Body of pancreas (tissue), 4 donors: ENCODE results near the gene IPPK. TPM values are rescaled to one million over a fixed set of nuclear protein-coding genes. Genes with fewer than 3 reads are reported as not detected.

ENCODE experiments used
- ATAC-seq: fragments of 150-250 bp; one replicate; pipeline ENCODE4 v1.9.1; 2016
- DNase-seq, 4 donors: peaks; one replicate each; pipeline ENCODE4 v3.0.0-alpha.2; 2019
- H3K27ac ChIP-seq, 4 donors: fragments of 200-600 bp; sonication (generic); 1 replicate in 3 of 4; 2 replicates in 1 of 4; pipeline versions ENCODE4 v1.5.1 to v1.6.1; 2016 to 2019; ENCODE audit warnings: mild to moderate bottlenecking in 1 of 4, mixed read lengths in 1 of 4, moderate library complexity in 1 of 4
- H3K27me3 ChIP-seq, 2 donors: fragments of 200-600 bp; sonication (generic); one replicate each; pipeline ENCODE4 v1.6.0; 2016; ENCODE audit warnings: mild to moderate bottlenecking in 1 of 2
- H3K36me3 ChIP-seq, 2 donors: fragments of 200-600 bp; sonication (generic); replicated peaks in 1 of 2; 2 replicates each; pipeline ENCODE4 v1.5.1; 2016; ENCODE audit warnings: low read depth in 2 of 2; ENCODE audit not compliant: insufficient read depth in 1 of 2
- H3K4me1 ChIP-seq: fragments of 200-600 bp; sonication (generic); one replicate; pipeline ENCODE4 v1.6.0; 2016
- H3K4me3 ChIP-seq, 2 donors: fragments of 200-600 bp; sonication (generic); 1 replicate in 1 of 2; 2 replicates in 1 of 2; pipeline ENCODE4 v1.5.1; 2016 to 2019
- H3K9me3 ChIP-seq, 3 donors: fragments of 200-600 bp; sonication (generic); 1 replicate in 2 of 3; 2 replicates in 1 of 3; pipeline ENCODE4 v1.5.1; 2016
- CTCF ChIP-seq, 7 experiments: fragments of 450-650 bp in 4 of 7; fragments of 200-600 bp in 3 of 7; sonication (generic) in 3 of 7; IDR thresholded peaks; one replicate each; pipeline ENCODE4 v1.5.1; 2016 to 2019; ENCODE audit warnings: antibody characterized with exemption in 7 of 7
- POLR2A ChIP-seq, 3 donors: fragments of 450-650 bp; IDR thresholded peaks; one replicate each; pipeline ENCODE4 v1.6.1; 2016; ENCODE audit warnings: antibody characterized with exemption in 3 of 3, mild to moderate bottlenecking in 2 of 3
- WGBS, 2 donors: methylation state at CpG; one replicate each; pipeline ENCODE4 v1.1.5; 2017; 5-methylcytosine and 5-hydroxymethylcytosine counted together
- intact Hi-C: fragments of 100-400 bp; cut with DNase I; formaldehyde crosslinking; loops from one replicate; pipeline ENCODE4 v1.15.1; 2023
- total RNA-seq, 2 donors: library from RNA; depleted of rRNA; stranded (reverse); fragments of >200 nt; gene quantifications; one replicate each; pipeline ENCODE4 v1.1.0, GENCODE V29; 2016

IPPK gene
- total RNA-seq = 1 to 10 TPM; 2.9 to 6.3 TPM

GRCh38 chr9:92669890-92670708 is at the start of gene IPPK:
Gene IPPK, minus strand, starts transcription at chr9:92670131. Its CDS starts 143 bp downstream, at chr9:92669988.
- Histone ChIP-seq H3K4me1 (peaks cover 39% of the 10 kb centered on the region), H3K27me3 (no peaks in the 10 kb centered on the region), H3K27ac (peak within 1 kb of the TSS; percentile 55 to 86 (median 72)), H3K36me3 (no peaks in the 10 kb centered on the region), H3K4me3 (peak within 1 kb of the TSS; percentile 93 to 99), H3K9me3 (no peaks in the 10 kb centered on the region)
- WGBS, 2 donors = 0 to 1% methylated on average over 14 to 75 of the region's 75 CpGs
- intact Hi-C loops = no loop called here
- TF ChIP-seq POLR2A (IDR thresholded peaks at IDR 0.05) (peak; percentile 43 to 87 (median 79)), CTCF (IDR thresholded peaks at IDR 0.05) (peak in 1 of 7 experiments; percentile 19)
- DNase-seq (peak; percentile 97 to 99 (median 98)), ATAC-seq (peak; percentile 98)

GRCh38 chr9:92719028-92719647 is 49.2 kb upstream of the IPPK start:
- H3K9me3 ChIP-seq = no peaks in the 10 kb centered on the region
- no peak for ATAC-seq
- no peak overlapping the region for H3K27ac ChIP-seq
- intact Hi-C loops = loop anchor here (5.0 kb wide), 1 partner anchor 68 kb away; no protein-coding TSS in a partner anchor
- peaks cover 24 to 46% of the 10 kb centered on the region in 2 donors for H3K36me3 ChIP-seq
- peak in 1 of 4 donors; percentile 8 for DNase-seq
- no peaks in the 10 kb centered on the region for H3K27me3 ChIP-seq
- 89 to 94% methylated on average over 18 to 34 of the region's 34 CpGs for WGBS, 2 donors
- H3K4me3 ChIP-seq = no peak overlapping the region
- TF ChIP-seq CTCF (IDR thresholded peaks at IDR 0.05) (no peak), POLR2A (IDR thresholded peaks at IDR 0.05) (no peak)
- H3K4me1 ChIP-seq = no peaks in the 10 kb centered on the region

- H3K27me3 ChIP-seq = no peaks in the 10 kb centered on the region
- no peak for TF ChIP-seq POLR2A (IDR thresholded peaks at IDR 0.05)
- no peak for TF ChIP-seq CTCF (IDR thresholded peaks at IDR 0.05)
- no peak overlapping the region for H3K4me3 ChIP-seq
- H3K27ac ChIP-seq = no peak overlapping the region
- intact Hi-C loops = loop anchor here (5.0 kb wide), 1 partner anchor 69 kb away; no protein-coding TSS in a partner anchor
- ATAC-seq (no peak), DNase-seq (peak in 1 of 4 donors; percentile 5)
- H3K36me3 ChIP-seq = peaks cover 24 to 53% of the 10 kb centered on the region in 2 donors
- no peaks in the 10 kb centered on the region for H3K4me1 ChIP-seq
- 87 to 91% methylated on average over 7 to 40 of the region's 40 CpGs for WGBS, 2 donors
- no peaks in the 10 kb centered on the region for H3K9me3 ChIP-seq
These were observed 48.4 kb upstream of the IPPK start for GRCh38 chr9:92718086-92719001.

GRCh38 chr9:92717201-92718085 is 47.5 kb upstream of the IPPK start:
- intact Hi-C loops = loop anchor here (5.0 kb wide), 1 partner anchor 70 kb away; no protein-coding TSS in a partner anchor
- Histone ChIP-seq H3K27ac (no peak overlapping the region), H3K27me3 (no peaks in the 10 kb centered on the region), H3K4me3 (no peak overlapping the region), H3K36me3 (peaks cover 24 to 58% of the 10 kb centered on the region in 2 donors), H3K9me3 (no peaks in the 10 kb centered on the region), H3K4me1 (no peaks in the 10 kb centered on the region)
- ATAC-seq (no peak), DNase-seq (no peak)
- no peak for TF ChIP-seq CTCF (IDR thresholded peaks at IDR 0.05)
- no peak for TF ChIP-seq POLR2A (IDR thresholded peaks at IDR 0.05)
- WGBS, 2 donors = 87 to 92% methylated on average over 9 to 21 of the region's 21 CpGs
